Measurements from ENCODE around the gene CABCOCO1. TPM values are rescaled to one million over a fixed set of nuclear protein-coding genes. Genes with fewer than 3 reads are reported as not detected.

CABCOCO1 gene
- total RNA-seq, 2 donors from 2014 or later = 1.0 to 1.1 TPM

DNA sequence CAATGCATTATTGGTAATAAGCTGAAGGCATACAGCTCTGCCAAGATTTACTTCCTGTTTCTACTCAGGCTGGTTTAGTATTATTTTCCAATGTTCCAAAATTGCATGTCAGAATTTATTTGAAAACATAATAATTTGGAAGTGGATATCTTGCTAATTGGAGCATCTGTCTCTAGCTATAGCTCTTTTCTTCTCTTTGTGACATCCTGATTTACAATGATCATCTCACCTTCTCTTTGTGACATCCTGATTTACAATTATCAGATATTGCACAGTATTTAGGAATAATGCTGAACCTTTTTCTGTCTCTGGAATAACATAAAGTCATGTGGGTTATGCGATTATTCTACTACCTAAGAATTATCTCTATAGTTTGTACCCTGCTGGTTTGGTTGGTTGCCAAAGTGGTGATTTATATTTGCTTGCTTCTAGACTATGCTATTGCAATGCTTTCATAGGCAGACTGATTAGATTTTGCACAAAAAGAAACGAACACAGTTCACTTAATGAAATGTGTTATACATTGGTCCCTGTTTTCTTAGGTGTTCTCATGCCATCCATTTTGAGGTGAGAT, 44.3 kb upstream of the CABCOCO1 start:
- Mint-ChIP-seq H3K9me3 (no peaks in the 10 kb centered on the region), H3K4me3 (no peak overlapping the region), H3K36me3 (ENCODE audit: low read depth) (no peaks in the 10 kb centered on the region), H3K27ac (no peak overlapping the region), H3K27me3 (ENCODE audit: insufficient read depth) (no peaks in the 10 kb centered on the region), H3K4me1 (peaks cover 5% of the 10 kb centered on the region)
- TF ChIP-seq, protein P1, sequence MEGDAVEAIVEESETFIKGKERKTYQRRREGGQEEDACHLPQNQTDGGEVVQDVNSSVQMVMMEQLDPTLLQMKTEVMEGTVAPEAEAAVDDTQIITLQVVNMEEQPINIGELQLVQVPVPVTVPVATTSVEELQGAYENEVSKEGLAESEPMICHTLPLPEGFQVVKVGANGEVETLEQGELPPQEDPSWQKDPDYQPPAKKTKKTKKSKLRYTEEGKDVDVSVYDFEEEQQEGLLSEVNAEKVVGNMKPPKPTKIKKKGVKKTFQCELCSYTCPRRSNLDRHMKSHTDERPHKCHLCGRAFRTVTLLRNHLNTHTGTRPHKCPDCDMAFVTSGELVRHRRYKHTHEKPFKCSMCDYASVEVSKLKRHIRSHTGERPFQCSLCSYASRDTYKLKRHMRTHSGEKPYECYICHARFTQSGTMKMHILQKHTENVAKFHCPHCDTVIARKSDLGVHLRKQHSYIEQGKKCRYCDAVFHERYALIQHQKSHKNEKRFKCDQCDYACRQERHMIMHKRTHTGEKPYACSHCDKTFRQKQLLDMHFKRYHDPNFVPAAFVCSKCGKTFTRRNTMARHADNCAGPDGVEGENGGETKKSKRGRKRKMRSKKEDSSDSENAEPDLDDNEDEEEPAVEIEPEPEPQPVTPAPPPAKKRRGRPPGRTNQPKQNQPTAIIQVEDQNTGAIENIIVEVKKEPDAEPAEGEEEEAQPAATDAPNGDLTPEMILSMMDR (conservative IDR thresholded peaks at IDR 0.05) = no peak
- Histone ChIP-seq H3K4me1 (ENCODE audit: control insufficient read depth, insufficient read depth, low read length) (no peaks in the 10 kb centered on the region), H3K9me3 (ENCODE audit: control insufficient read depth, low read length) (no peaks in the 10 kb centered on the region), H3K9ac (ENCODE audit: extremely low read depth, low read length, poor library complexity, severe bottlenecking) (no peak overlapping the region), H3K4me3 (ENCODE audit: low read length) (no peak overlapping the region), H3K27ac (ENCODE audit: low read depth, low read length) (no peak overlapping the region), H3K27me3 (ENCODE audit: control insufficient read depth, insufficient read depth, low read length, poor library complexity, severe bottlenecking) (no peaks in the 10 kb centered on the region), H3K36me3 (ENCODE audit: control insufficient read depth, insufficient read depth, low read length) (no peaks in the 10 kb centered on the region)
- DNase-seq = no peak
- 95% methylated on average over 2 of the region's 2 CpGs; no CpG with 5 or more reads in 1 of the 2 experiments for WGBS, 2 experiments (ENCODE audit: insufficient coverage in 1 of 2, insufficient read length in 1 of 2)

DNA sequence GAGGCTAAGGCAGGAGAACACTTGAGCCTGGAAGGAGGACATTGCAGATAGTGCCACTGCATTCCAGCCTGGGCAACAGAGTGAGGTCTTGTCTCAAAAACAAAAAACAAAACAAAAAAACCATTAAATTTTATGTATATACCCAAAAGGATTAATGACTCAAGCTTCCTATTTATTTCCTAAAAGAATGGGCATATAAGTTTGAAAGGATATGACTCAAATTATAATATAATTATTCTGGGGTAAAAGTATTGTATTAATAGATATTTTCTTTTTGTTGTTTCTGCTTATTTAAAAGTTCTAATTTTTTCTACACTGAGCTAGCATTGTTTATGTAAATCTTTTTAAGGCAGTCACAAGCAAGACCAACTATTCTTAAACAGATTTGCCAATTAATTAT, 42.2 kb upstream of the CABCOCO1 start:
- H3K36me3 ChIP-seq (ENCODE audit: control insufficient read depth, insufficient read depth, low read length) = no peaks in the 10 kb centered on the region
- H3K9me3 ChIP-seq (ENCODE audit: control insufficient read depth, low read length) = no peaks in the 10 kb centered on the region
- Mint-ChIP-seq H3K9me3 (no peaks in the 10 kb centered on the region), H3K36me3 (ENCODE audit: low read depth) (no peaks in the 10 kb centered on the region), H3K4me1 (peaks cover 5% of the 10 kb centered on the region), H3K27me3 (ENCODE audit: insufficient read depth) (no peaks in the 10 kb centered on the region), H3K27ac (no peak overlapping the region), H3K4me3 (no peak overlapping the region)
- H3K9ac ChIP-seq (ENCODE audit: extremely low read depth, low read length, poor library complexity, severe bottlenecking) = no peak overlapping the region
- H3K27ac ChIP-seq (ENCODE audit: low read depth, low read length) = no peak overlapping the region
- no peaks in the 10 kb centered on the region for H3K27me3 ChIP-seq (ENCODE audit: control insufficient read depth, insufficient read depth, low read length, poor library complexity, severe bottlenecking)
- DNase-seq = no peak
- H3K4me1 ChIP-seq (ENCODE audit: control insufficient read depth, insufficient read depth, low read length) = no peaks in the 10 kb centered on the region
- TF ChIP-seq, protein P1 (conservative IDR thresholded peaks at IDR 0.05) = no peak
- no peak overlapping the region for H3K4me3 ChIP-seq (ENCODE audit: low read length)

DNA sequence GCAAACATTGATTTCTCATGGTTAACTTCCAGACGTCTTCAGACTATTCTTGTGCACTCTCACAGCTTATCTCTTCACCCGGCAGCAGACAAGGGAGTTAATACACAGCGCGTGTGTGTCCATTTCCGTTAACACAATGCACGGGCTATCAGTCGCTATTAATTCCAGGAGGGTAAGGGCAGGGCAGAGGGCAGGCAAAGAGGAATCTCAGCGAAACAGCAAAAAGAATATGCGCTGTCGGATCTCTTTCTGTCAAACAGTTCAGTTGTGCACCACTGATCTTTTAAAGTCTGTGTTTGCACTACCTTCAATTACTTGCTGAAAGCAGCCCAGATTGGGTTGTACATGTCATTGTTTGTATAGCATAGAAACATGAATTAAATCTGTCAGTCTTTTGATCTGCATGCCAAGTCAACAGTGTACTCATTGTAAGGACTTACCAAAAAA, 41.1 kb upstream of the CABCOCO1 start:
- H3K4me1 Mint-ChIP-seq = peaks cover 5% of the 10 kb centered on the region

More for the DNA sequence above, 41.1 kb upstream of the CABCOCO1 start:
- Histone ChIP-seq H3K27me3 (ENCODE audit: control insufficient read depth, insufficient read depth, low read length, poor library complexity, severe bottlenecking) (no peaks in the 10 kb centered on the region), H3K4me1 (ENCODE audit: control insufficient read depth, insufficient read depth, low read length) (no peaks in the 10 kb centered on the region), H3K9me3 (ENCODE audit: control insufficient read depth, low read length) (no peaks in the 10 kb centered on the region), H3K4me3 (ENCODE audit: low read length) (no peak overlapping the region), H3K27ac (ENCODE audit: low read depth, low read length) (no peak overlapping the region), H3K36me3 (ENCODE audit: control insufficient read depth, insufficient read depth, low read length) (no peaks in the 10 kb centered on the region), H3K9ac (ENCODE audit: extremely low read depth, low read length, poor library complexity, severe bottlenecking) (no peak overlapping the region)
- Mint-ChIP-seq H3K27me3 (ENCODE audit: insufficient read depth) (no peaks in the 10 kb centered on the region), H3K9me3 (no peaks in the 10 kb centered on the region), H3K4me3 (no peak overlapping the region), H3K27ac (no peak overlapping the region), H3K36me3 (ENCODE audit: low read depth) (no peaks in the 10 kb centered on the region)
- no peak for DNase-seq
- TF ChIP-seq, protein P1 (conservative IDR thresholded peaks at IDR 0.05) = no peak
- WGBS, 2 experiments (ENCODE audit: insufficient coverage in 1 of 2, insufficient read length in 1 of 2) = 76 to 89% methylated on average over 9 to 10 of the region's 10 CpGs

Data from endodermal cell (in vitro differentiated cells).